GDM1 (cell line): Measurements from ENCODE around the gene TJAP1.
"Not testable (repeated sequence)": the region's sequence is repeated elsewhere in the genome, so short reads cannot be mapped to it uniquely, and the experiment has no call there.

Experiments used
- DNase-seq: peaks from one replicate; lab custom pipeline; 2025; lab: John Stamatoyannopoulos, UW

TJAP1 gene

DNA sequence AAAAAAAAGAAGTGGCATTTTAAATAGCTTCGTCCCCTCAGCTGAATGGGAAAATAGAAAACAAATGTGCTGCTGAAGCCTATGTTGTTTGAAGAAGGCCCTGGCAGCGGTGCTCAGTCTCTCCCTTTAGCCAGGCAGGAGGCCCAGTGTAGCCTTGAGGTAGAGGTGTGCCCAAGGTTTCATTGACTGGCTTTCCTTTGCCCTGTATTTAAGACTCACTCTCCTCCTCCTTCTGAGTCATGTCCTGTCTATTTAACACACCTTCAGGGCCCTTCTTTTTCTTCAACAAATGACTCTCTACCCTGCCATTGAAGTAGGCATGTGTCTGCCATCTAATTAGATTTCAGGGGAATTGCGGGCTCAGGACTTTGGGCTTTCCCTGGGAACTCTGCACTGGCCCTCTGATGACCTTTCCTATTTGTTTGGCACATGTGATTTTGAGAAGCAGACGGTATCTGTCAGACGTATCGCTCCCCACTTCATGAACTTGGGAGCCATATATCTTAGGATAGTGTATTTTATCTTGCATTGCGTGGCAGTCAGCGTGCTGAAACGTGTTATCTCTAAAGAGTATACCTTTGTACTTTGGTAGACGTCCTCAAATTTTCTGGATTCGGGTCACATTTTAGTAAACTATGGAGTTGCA, 4.3 kb downstream of the TJAP1 start:
- DNase-seq: no peak

DNA sequence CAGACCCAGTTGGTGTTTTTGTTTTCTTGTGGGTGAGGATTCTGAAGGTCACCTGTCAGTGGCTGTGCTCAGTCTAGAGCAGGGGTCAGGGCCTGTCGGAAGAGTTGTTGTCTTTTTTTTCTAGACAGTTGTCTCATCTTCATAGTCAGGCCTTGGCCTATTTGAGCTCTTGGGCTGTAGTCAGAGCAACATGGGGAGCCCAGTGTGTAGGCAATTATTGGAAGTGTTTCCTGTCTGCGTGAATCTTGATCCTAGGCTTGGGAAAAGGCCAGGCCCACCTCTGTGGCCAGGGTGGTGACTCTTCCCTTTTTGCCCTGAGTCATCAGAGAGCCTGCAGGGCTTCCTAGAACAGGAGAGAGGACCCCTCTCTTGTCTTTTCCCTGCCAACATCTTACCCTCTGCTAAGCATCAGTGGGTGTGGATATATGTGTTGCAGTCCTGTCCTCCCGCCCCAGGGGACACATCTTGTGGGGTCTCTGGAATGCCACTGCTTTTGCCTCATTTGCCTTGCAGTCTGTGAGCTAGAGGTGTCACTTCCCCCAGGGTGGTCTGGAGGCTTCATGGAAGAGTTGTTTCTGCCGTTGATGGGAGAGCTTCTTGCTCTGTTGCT, 11.4 kb downstream of the TJAP1 start:
- no peak for DNase-seq

DNA sequence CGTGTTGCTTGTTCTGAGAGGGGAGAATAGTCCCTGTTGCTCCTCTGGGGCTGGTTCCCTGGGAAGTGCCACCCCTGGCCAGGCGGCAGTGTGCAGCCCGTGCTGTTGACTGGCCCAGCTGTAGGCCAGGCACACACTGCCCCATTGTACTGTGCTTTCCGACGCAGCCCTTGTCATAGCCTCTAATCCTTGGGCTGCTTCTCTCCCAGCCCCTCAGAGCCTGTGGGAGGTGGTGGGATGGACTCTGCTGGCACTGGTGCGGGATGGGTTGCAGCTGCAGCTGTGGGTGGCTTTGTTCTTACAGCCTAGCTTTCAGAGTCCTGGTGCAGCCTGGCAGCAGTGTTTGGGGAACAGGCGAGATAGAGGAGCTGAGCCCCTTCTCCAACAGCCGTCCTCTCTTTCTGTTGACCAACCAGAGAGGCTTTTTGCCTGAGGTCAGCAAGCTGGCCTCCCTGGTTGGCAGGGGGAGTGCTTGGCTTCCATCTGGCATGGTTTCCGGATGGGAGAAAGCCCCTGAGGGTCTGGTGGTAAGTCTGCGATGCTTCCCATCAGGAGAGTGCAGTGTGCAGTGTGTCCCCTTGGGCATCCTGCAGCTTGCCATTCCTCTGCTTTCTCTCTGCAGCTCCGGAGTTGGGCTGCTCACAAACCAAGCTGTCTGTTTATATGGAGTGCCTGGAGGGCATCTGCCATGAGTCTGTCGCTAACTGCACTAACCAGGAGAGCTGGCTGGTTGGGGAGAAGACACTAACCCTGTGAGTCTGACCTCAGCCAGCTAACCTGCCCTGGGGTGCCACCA, 12.1 kb downstream of the TJAP1 start:
- DNase-seq: no peak

DNA sequence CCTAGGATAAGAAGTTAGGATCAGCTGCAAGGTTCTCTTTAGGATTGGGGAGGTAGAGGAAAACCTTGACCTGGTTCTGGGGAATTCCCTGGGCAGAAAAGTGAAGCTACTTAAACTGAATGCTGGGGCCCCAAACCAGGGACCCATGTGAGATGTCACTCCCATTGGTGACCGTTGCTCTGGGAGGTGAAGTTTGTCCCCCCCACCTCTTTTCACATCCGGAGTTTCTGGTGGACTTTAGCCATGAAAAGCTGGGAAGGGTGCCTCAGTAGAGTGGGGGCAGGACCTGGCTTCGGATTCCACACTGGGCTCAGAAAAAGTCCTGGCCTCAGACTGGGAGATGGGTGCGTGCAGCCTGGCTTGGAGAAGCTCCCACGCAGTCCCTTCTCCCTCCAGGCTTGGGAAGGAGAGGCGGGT, 13.2 kb downstream of the TJAP1 start:
- no peak for DNase-seq

DNA sequence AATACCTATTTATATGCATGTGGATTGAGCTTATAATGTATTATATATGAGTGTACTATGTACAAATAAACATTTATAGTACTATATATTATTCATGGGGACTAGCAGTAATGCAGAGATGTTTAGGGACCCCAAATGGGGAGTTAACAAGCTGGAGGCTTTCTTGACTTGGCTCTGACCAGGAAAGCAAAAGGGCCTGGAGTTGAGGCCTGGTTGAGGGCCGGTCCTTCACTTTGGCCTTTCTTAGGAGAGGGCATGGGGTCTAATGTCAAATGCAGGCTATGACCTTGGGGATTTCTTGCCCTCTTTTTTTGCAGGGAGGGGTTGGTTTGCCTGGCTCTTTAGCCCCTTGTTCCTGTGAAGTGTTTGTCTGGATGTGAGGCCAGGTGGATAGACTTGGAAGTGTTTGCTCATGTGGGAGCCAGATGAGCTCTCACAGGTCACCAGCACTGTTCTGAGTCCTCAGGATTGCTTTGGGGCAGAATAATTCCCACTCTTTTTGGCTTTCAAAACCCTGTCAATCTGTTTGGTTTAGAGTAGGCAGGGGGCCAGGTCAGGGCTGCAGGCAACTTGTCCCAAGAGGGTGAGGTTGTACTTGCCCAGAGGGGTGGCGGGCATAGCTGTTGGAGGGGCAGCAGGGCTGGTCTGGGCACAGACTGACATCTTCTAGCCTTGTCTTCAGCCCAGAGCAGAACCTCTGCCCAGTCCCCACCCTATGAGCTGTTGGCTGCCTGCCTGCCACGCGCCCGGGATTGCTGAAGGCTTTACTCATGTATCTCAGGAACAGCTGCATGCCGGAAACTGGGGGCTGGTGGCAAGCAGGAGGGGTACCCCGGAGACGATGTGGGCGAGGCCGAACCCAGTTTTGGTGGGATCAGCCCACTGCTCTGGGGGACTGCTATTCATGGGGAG, 14.6 kb downstream of the TJAP1 start:
- no peak for DNase-seq

DNA sequence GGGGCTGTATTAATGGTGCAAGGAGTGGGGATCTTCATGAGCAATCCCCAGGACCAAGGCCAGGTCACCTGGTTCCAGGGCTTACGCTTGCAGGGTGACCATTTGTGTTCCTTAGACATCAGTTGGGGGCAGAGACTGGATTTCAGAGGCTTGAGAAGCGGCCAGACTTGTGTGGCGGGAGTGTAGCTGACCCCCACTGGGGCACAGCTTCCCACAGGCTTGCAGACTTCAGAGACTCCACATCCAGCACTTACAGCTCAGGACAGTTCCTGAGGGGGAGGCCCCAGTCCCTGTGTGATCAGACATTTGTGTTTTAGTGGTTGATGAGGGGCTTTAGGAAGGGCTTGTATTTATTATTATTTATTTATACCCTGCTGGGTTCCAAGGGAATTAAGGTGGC, 15.3 kb downstream of the TJAP1 start:
- no peak for DNase-seq

DNA sequence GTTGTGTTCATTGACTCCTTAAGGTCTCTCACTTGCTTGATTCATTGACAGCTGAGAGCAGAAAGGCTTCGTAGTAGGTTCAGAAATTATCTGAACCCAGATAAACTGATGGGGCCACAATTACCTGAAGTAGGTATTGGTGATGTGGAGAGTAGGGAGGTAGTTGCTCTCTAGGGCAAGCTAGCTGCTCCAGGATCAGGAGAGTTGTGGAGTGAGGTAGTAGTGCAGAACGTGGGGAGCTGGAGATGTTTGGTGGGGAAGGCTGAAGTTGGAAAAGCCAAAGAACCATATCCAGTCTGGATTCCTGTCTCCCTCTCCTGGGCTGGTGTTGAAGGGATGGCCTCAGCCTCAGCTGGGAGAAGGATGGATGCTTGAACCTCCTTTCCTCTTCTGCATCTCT, 15.9 kb downstream of the TJAP1 start:
- no peak for DNase-seq

DNA sequence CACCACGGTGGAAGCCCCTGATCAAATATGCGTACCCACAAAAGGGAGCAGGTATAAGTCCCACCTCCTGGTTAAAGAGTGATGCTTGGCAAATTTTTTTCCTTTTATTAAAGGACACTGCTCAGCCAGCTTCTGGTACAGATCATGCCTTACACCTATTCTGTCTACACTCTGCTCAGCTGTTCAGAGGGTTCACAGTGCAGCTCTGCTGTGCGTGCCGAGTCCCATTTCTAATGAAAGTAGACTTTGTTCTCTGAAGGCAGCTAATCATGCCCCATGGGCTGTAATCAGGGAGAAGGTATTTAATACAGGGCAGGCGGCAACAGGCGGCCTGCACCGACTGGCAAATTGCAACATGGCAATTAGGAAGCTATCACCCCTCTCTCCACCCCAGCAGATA, 16.5 kb downstream of the TJAP1 start:
- no peak for DNase-seq

DNA sequence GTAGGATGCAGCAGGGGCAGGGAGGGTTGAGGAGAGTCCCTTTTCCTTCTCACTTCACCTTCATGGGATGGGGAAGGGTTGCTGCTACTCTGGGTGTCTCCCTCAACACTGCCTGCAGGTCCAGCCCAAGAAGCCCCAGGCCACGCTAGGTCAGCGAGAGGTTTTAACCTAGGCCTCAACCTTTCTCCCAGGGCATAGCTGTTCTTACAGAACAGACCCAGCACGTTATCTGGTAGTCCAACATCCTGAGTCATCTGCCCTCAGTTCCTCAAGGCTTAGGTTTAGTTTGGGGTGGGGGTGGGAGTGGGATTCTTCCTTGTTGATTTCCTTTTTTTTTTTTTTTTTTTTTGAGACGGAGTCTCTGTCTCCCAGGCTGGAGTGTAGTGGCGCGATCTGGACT, 17.0 kb downstream of the TJAP1 start:
- DNase-seq: no peak

DNA sequence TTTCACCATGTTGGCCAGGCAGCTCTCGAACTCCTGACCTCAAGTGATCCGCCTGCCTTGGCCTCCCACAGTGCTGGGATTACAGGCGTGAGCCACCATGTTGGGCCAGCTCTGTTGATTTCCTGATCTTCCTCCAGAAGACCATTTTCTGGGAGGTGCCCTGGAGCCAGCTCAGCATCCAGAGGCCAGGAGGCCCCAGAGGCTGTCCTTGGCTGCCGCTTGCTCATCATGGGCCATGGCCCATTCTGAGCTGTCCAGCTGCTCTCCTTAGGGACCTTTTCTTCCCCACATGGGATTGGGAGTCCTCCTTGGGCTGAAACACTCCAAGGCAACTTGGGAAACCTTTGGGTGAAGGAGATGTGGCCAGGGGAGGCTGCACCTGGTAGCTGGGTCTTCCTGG, 17.4 kb downstream of the TJAP1 start:
- no peak for DNase-seq

DNA sequence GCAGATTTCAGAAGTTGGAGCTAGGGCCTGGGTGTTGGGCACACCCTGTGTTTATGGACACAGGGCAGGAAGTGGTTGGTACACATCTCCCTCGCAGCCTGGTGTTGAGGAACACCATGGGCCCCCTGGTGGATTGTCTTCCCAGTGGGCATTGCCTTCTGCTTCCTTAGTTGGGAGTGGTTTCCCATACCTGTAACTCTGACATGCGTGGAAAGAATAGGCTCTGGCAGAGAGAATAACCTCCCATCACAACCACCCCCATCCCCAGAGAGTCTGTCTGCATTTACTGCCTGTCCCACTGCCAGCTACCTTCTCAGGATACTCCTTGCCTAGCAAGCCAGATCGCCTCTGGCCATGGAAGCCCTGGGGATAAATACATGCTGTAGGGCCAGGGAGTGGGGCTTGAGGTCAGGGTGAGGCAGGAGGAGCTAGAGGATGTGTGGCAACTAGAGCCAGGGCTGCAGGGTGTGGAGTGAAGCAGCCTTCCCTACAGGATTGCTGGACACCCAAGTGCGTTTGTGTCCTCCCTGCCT, 18.1 kb downstream of the TJAP1 start:
- DNase-seq: no peak

DNA sequence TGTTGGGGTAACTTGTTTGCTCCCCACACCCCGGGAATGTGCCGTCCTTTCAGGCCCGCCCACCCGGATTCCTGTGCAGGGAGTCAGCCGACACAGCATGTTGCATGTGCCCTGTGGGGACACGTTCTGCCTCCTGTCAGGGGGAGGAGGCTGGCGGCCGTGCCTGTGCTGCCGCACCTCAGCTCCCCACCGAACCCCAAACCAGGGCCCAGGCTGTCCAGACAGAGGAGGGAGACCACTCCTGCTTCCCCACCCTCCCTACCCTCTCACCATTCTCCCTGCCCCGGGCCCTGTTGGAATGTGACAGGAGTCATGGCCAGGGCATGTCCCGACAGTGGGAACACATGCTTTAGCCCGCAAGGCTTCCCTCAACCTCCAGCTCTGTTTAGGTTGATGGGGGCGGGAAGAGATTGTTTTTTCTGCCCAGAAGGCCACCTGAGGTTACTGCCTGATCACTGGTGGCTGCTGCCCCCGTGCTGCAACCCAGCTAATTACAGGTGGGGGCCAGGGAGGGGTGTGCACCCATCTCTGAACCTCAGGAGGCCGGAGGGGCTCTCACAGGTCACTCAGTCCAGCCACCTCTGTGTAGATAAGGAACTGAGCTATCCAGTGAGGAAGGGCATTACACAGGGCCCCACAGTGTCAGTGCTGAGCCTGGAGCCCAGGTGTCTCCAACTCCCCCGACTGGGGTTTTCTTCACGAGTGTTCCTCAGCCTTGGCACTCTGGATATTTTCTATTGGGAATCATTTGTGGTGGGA, 19.2 kb downstream of the TJAP1 start:
- no peak for DNase-seq

DNA sequence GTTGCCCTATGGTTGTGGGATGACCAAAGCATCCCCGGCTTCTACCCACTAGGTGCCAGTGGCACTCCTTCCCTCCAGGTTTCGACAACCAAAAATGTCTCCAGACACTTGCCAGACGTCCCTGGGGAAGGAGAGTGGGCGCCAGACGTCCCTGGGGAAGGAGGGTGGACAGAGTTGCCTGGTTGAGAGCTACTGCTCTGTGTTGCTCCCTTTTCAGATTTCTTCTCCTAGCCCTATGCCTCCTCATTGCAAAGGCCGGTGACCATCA, 19.7 kb downstream of the TJAP1 start:
- no peak for DNase-seq

DNA sequence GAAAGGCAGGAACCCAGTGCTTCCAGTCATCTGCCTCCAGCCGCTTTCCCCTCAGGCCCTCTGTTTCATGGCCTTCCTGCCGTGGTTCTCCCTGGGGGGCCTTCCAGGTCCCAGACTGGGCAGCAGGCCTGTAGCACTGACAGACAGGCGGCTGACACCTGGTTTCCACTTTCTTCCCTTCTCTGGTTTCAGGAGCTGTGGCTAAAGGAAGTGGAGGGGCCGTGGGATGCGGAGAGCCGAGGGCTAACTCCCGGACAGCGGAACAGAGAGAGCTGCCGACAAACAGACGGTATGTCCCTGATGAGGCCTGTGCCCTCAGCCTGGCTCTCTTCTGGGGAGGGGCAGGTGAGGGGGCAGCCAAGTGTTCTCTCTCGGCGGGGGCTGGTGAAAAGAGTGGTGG, 20.3 kb downstream of the TJAP1 start:
- DNase-seq: no peak

DNA sequence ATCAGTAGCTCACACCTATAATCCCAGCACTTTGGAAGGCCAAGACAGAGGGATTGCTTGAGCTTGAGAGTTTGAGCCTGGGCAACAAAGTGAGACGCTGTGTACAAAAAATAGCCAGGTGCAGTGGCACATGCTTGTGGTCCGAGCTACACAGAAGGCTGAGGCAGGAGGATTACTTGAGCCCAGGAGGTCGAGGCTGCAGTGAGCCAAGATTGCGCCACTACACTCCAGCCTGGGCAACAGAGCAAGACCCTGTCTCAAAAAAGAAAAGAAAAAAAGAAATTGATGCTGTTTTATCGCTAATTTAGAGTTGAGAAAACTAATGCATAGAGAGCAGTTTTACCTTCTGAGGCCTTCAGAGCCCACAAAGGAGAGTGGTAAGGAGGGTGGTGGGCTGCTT, 20.9 kb downstream of the TJAP1 start:
- not testable (repeated sequence) for DNase-seq

DNA sequence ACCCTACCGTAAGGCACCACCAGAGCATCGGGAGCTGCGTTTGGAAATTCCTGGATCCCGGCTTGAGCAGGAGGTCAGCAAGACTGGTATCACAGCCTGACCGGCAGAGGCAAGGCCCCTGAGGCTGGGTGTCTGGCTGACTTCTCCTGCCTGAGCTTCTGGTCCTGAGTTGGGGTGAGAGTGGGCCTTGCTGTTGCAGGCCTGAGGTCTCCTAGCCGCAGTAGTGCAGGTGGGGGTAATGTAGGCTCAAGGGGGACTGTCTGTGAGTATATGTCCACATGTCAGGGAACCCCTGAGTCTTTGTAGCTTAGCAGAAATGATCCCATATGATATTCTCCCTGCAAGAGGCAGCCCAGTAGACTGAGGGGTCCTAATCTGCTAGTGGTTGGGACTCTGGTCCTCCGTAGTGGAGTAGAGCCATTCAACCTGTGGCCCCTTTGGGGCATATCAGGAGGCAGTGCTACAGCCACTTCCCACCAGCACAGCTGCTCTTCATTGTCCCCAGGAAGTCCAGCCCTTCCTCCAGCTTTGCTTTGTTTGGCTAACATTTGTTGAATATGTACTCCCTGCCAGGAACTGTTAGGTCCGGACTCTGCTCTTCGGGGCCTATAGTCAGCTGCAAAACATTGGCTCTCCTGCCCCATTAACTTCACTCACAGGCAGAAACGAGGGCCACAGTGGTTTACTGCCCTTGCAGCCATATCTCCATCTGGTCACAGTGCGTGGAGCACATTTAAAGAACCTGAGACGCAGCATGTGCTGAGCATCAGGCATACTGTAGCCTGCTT, 21.9 kb downstream of the TJAP1 start:
- no peak for DNase-seq

DNA sequence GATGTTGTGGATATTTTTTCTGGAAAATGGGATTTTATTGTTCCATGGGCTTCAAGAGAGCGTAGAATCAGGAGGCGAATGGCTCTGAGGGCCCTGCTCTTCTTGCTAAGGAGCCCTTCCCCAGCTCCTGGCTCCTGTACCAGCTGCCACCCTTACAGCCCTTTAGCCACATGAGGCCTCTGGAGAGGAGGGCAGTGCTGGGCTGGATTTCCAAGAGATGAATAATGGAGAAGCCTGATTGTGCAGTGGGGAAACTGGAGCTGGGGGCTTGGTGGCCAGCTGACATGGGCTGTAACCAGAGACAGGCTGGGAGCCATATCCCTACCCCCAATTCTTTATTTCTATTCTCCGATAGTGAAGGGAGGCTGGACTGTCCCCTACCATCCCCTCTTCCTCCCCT, 23.6 kb downstream of the TJAP1 start:
- DNase-seq: no peak

DNA sequence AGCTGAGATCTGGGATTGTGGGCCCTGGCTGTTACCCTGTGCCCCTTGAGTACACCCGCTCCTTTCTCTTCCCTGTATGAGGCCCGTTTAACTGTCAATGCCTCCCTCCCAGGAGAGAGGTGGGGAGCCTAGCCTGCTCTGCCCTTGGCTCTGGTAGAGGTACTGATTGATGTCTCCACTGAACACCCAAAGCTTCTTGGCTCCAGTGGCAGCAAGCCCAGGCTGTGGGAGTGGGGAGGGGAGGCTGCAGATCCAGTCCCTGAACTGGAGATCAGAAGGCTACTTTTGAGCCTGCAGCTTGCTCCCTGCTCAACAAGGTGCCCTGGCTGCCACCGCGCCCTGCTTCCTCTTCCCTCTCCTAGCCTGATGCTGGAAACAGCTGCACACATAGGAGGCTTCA, 25.3 kb downstream of the TJAP1 start:
- DNase-seq: no peak

DNA sequence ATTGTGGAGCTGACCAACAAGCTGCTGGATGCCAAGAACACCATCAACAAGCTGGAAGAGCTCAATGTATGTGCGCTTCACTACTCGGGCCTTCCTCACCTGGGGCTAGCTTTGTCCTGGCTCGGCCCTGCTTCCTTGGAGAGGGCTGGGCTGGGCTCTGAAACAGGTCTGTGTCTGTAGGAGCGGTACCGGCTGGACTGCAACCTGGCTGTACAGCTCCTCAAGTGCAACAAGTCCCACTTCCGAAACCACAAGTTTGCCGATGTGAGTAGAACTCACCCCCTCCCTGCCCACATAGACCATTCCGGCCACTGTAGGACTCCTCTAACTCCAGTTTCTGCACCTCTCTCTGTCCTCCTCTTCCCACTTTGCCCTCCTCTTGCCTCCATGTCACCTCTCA, 26.1 kb downstream of the TJAP1 start:
- no peak for DNase-seq

DNA sequence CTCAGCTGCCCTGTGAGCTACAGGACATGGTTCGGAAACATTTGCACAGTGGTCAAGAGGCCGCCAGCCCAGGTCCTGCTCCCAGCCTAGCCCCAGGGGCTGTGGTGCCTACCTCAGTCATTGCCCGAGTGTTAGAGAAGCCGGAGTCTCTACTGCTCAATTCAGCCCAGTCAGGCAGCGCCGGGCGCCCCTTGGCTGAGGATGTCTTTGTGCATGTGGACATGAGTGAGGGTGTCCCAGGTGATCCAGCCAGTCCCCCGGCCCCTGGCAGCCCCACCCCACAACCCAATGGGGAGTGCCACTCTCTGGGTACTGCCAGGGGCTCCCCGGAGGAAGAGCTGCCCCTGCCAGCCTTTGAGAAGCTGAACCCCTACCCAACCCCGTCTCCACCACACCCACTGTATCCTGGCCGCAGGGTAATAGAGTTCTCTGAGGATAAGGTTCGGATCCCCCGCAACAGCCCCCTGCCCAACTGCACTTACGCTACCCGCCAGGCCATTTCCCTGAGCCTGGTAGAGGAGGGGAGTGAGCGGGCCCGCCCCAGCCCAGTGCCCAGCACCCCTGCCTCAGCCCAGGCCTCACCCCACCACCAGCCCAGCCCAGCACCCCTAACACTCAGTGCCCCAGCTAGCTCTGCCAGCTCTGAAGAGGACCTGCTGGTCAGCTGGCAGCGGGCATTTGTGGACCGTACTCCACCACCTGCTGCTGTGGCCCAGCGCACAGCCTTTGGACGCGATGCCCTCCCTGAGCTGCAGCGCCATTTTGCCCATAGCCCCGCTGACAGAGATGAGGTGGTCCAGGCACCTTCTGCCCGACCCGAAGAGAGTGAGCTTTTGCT, 27.6 kb downstream of the TJAP1 start:
- no peak for DNase-seq
